Left ventricle myocardium inferior (tissue), 1 donor: ENCODE measurements around the gene ADCY9. TPM values are rescaled to one million over a fixed set of nuclear protein-coding genes. Genes with fewer than 3 reads are reported as not detected.

ENCODE experiments used
- DNase-seq: peaks from one replicate; pipeline ENCODE4 v3.0.0-alpha.2; 2020
- H3K27ac ChIP-seq: fragments of 200-600 bp; replicated peaks from 2 replicates; pipeline ENCODE4 v1.8.0; 2021
- H3K27me3 ChIP-seq: fragments of 200-600 bp; 2 replicates; pipeline ENCODE4 v1.8.0; 2021; ENCODE audit warnings: low read depth
- H3K36me3 ChIP-seq: fragments of 200-600 bp; 2 replicates; pipeline ENCODE4 v1.8.0; 2021
- H3K4me1 ChIP-seq: fragments of 200-600 bp; 2 replicates; pipeline ENCODE4 v1.8.0; 2021
- H3K4me3 ChIP-seq: fragments of 200-600 bp; 2 replicates; pipeline ENCODE4 v1.8.0; 2021; ENCODE audit warnings: mild to moderate bottlenecking, moderate library complexity
- H3K9me3 ChIP-seq: fragments of 200-600 bp; replicated peaks from 2 replicates; pipeline ENCODE4 v1.8.0; 2021
- intact Hi-C: fragments of 100-400 bp; cut with micrococcal nuclease; formaldehyde crosslinking; loops from one replicate; pipeline ENCODE4 v1.11.0; 2022
- total RNA-seq: library from RNA; stranded (reverse); fragmentation: NEBNext Ultra II Directional; extraction: Animal tissue kit (Norgen Biotek cat#: 25700); gene quantifications from one replicate; pipeline ENCODE4 v1.2.1, GENCODE V29; 2021
- TF ChIP-seq, protein P1 (sequence below): fragments of 200-600 bp; IDR thresholded peaks from 2 replicates; pipeline ENCODE4 v1.8.0; 2021; ENCODE audit warnings: antibody characterized with exemption, mild to moderate bottlenecking, borderline replicate concordance
- donor health status: DM: no; HTN: yes; CAD: no; lungs with severe emphysema.

ADCY9 gene
- total RNA-seq, 1 donor from 2014 or later = 44.3 TPM

DNA sequence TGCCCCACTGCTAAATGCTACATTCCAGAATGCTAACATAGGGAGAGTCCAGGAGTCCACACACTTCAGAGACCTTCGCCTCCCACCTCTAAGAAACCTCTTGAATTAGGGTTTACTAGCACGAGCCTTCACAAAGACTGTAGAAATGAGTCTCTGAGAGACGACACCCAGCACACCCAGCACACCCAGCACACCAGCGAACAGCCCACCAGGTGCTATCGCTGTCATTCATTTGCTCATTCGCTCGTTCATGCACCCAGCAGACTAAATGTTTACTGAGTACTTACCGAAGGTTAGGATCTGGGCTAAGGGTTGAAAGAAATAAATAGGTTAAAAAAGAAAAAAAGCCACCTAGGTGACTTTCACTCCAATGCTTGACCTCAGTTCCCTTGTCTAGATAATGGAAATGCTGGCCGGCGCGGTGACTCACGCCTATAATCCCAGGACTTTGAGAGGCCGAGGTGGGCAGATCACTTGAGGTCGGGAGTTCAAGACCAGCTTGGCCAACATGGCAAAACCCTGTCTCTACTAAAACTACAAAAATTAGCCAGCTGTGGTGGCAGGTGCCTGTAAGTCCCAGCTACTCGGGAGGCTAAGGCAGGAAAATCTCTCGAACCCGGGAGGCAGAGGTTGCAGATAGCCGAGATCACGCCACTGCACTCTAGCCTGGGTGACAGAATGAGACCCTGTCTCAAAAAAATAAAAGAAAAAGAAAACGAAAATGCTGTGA is 100.8 kb downstream of the ADCY9 start:
- intact Hi-C loops = no loop called here
- H3K36me3 ChIP-seq = no peaks in the 10 kb centered on the region
- peaks cover 36% of the 10 kb centered on the region for H3K4me1 ChIP-seq
- DNase-seq = no peak
- H3K9me3 ChIP-seq = no peaks in the 10 kb centered on the region
- H3K4me3 ChIP-seq = no peak overlapping the region
- TF ChIP-seq, protein P1, sequence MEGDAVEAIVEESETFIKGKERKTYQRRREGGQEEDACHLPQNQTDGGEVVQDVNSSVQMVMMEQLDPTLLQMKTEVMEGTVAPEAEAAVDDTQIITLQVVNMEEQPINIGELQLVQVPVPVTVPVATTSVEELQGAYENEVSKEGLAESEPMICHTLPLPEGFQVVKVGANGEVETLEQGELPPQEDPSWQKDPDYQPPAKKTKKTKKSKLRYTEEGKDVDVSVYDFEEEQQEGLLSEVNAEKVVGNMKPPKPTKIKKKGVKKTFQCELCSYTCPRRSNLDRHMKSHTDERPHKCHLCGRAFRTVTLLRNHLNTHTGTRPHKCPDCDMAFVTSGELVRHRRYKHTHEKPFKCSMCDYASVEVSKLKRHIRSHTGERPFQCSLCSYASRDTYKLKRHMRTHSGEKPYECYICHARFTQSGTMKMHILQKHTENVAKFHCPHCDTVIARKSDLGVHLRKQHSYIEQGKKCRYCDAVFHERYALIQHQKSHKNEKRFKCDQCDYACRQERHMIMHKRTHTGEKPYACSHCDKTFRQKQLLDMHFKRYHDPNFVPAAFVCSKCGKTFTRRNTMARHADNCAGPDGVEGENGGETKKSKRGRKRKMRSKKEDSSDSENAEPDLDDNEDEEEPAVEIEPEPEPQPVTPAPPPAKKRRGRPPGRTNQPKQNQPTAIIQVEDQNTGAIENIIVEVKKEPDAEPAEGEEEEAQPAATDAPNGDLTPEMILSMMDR = no peak
- no peaks in the 10 kb centered on the region for H3K27me3 ChIP-seq
- no peak overlapping the region for H3K27ac ChIP-seq

DNA sequence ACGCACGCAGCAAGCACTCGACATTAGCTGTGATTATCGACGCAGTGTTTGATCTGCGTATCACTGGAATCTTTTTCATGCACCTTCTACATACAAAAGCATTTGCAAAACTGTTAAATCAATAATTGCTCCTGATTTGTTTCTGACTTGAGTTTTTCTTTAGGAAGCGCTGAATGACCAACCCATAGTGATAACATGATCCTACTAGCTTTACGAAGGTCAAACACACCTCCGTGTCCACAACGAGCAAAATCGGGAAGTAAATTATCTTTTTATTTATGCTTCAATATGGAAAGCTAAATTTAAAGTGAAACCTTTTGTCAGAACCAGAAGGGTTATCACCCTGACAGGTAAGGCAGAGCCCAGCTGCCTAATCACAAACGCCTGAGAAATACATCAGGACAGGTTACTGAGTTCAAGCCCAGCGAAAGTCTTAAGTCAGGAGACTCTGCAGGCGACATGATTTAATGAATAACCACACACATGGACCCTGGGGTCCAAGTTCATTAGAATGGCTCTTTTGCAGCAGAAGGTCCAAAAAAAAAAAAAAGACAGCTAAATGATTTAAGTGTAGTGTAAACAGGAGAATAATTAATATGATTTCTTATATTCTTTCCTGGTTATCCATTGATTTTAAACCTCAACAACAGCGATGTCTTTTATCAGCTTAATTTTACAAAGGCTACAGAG is 104.2 kb downstream of the ADCY9 start:
- no peak for DNase-seq
- intact Hi-C loops = no loop called here
- Histone ChIP-seq H3K4me3 (no peak overlapping the region), H3K27me3 (no peaks in the 10 kb centered on the region), H3K4me1 (peaks cover 24% of the 10 kb centered on the region), H3K36me3 (no peaks in the 10 kb centered on the region), H3K9me3 (no peaks in the 10 kb centered on the region), H3K27ac (peak overlapping the region; percentile 57)
- TF ChIP-seq, protein P1 = no peak

DNA sequence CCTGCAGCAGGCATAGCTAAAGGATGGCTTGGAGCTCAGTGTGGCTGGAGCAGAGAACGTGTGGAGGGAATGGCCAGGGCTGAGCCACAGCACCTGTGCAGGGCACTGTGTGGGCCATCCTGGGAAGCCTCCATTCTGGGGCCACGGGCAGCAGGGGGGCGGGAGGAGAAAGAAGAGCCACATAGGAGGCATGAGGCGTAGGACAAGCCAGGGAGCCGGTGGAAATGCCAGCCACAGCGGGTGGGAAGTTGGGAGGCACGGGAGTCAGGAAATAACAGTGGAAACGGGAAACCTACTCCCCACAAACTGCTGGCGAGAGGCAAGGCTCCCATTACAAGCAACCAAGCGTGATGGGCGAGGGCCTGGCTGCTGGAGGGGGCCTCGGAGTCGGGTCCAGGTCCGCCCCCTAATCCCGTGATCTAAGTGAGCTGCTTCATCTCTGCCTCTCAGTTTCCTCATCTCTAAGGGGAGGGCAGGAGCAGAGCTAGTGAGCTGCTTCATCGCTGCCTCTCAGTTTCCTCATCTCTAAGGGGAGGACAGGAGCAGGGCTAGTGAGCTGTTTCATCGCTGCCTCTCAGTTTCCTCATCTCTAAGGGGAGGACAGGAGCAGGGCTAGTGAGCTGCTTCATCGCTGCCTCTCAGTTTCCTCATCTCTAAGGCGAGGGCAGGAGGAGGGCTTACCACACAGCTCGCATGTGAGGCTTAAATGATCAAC is 104.9 kb downstream of the ADCY9 start:
- Histone ChIP-seq H3K27ac (peak overlapping the region; percentile 57), H3K4me3 (peak overlapping the region; percentile 31), H3K27me3 (no peaks in the 10 kb centered on the region), H3K9me3 (no peaks in the 10 kb centered on the region), H3K4me1 (peaks cover 24% of the 10 kb centered on the region), H3K36me3 (peaks cover 3% of the 10 kb centered on the region)
- intact Hi-C loops = no loop called here
- TF ChIP-seq, protein P1 = no peak
- no peak for DNase-seq

DNA sequence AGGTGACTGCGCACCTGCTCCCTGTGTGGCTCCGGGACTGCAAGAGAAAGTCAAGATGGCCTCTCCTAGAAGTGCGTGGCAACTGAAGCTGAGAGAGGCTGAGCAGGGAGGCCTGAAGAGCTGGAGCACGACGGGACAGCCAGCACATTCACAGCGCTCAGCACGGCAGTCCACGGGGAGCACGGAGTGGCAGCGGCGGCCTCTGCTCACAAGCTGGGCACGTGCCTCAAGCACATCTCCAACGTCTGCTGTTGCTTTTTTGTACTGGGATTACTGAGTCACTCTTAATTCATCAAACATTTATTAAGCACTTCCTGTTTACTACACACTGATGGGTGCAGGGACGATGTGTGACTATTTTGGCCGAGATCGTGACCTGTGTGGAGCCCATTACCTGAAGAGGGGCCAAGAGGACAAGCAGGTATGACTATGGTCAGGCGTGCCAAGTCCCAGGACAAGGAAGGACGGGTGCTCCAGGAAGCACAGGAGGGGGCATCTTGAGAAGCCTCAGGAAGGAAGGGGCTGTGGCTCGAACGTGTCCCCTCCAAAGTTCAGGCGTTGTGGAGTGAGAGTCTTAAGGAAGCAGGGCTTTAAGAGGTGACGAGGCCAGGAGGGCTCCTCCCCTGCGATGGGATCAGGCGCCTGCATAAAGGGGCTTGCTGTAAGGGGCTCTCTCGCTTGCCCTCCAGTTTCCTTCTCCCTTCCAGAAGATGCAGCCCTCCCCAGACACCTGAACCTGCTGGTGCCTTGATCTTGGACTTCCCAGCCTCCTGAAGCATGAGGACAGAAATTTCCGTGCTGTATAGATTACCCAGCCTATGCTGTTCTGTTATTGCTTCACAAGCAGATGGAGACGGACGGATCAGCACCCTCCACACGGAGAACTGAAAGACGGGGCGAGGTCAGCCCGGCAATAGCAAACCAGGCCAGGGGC is 105.8 kb downstream of the ADCY9 start:
- H3K9me3 ChIP-seq = no peaks in the 10 kb centered on the region
- peaks cover 30% of the 10 kb centered on the region for H3K4me1 ChIP-seq
- TF ChIP-seq, protein P1 = no peak
- no peaks in the 10 kb centered on the region for H3K27me3 ChIP-seq
- peak overlapping the region; percentile 57 for H3K27ac ChIP-seq
- H3K36me3 ChIP-seq = peaks cover 7% of the 10 kb centered on the region
- intact Hi-C loops = no loop called here
- H3K4me3 ChIP-seq = peak overlapping the region; percentile 31
- DNase-seq = no peak

DNA sequence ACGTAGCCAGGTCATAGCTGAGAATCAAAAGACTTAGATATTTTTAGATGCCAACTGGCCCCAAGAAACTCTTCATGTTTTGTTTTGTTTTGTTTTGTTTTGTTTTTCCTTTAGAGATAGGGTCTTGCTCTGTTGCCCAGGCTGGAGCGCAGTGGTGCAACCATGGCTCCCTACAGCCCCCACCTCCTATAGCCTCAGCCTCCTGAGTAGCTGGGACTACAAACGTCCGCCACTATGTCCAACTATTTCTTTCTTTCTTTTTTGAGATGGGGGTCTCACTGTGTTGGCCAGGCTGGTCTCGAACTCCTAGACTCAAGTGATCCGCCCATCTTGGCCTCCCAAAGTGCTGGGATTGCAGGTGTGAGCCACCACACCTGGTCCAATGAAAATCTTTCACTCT is 107.1 kb downstream of the ADCY9 start:
- no peaks in the 10 kb centered on the region for H3K9me3 ChIP-seq
- TF ChIP-seq, protein P1 = no peak
- H3K27ac ChIP-seq = no peak overlapping the region
- DNase-seq = no peak
- H3K4me1 ChIP-seq = peaks cover 42% of the 10 kb centered on the region
- intact Hi-C loops = no loop called here
- H3K36me3 ChIP-seq = peaks cover 7% of the 10 kb centered on the region
- no peaks in the 10 kb centered on the region for H3K27me3 ChIP-seq
- H3K4me3 ChIP-seq = no peak overlapping the region
